ENCODE results near the gene KCNK4.

The KCNK4 gene

DNA sequence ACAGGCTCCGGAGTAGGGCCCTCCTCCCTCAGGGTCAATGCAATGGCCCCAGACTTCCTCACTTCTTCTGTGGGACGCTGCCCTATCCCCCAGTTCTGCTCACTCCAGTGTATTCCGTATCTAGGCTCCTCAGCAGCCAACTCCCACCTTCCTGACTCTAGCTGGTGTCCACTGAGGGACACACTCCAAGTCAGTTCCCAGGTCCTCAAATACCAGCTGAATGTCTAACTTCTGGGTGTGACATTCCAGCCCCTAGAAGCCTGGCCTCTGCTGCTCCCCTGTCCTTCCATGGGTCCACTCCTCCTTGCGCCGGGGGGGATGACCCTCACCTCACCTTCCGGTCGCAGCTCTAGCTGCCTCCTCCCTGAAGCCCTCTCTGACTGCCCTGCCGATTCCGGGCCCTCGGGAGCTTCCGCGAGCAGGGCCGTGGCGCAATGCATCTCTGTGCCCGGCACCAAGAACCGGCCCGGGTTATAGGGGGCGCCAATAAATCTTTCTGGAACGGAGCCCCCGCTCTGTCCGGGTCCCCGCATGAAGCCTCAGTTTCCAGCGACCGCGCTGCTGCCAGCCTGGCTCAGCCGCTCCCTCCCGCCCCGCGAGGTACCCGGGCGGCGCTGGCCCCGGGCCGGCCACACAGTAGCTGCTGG, 22.1 kb upstream of the KCNK4 start:
- TF ChIP-seq, protein P1, sequence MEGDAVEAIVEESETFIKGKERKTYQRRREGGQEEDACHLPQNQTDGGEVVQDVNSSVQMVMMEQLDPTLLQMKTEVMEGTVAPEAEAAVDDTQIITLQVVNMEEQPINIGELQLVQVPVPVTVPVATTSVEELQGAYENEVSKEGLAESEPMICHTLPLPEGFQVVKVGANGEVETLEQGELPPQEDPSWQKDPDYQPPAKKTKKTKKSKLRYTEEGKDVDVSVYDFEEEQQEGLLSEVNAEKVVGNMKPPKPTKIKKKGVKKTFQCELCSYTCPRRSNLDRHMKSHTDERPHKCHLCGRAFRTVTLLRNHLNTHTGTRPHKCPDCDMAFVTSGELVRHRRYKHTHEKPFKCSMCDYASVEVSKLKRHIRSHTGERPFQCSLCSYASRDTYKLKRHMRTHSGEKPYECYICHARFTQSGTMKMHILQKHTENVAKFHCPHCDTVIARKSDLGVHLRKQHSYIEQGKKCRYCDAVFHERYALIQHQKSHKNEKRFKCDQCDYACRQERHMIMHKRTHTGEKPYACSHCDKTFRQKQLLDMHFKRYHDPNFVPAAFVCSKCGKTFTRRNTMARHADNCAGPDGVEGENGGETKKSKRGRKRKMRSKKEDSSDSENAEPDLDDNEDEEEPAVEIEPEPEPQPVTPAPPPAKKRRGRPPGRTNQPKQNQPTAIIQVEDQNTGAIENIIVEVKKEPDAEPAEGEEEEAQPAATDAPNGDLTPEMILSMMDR (IDR thresholded peaks at IDR 0.05), result no peak
- H3K9me3 ChIP-seq, result no peaks in the 10 kb centered on the region
- H3K27ac ChIP-seq, result peak overlapping the region; percentile 98
- H3K4me1 ChIP-seq (ENCODE audit: control insufficient read depth in 1 of 2, insufficient read depth in 1 of 2, low read depth in 1 of 2, low read length in 1 of 2), result peaks cover 36% of the 10 kb centered on the region in 2 experiments
- H3K4me3 ChIP-seq (ENCODE audit: low read depth in 1 of 2, low read length in 1 of 2), result peak overlapping the region; percentile 96 to 99
- peaks cover 25% of the 10 kb centered on the region for H3K36me3 ChIP-seq
- H3K27me3 ChIP-seq, result no peaks in the 10 kb centered on the region

DNA sequence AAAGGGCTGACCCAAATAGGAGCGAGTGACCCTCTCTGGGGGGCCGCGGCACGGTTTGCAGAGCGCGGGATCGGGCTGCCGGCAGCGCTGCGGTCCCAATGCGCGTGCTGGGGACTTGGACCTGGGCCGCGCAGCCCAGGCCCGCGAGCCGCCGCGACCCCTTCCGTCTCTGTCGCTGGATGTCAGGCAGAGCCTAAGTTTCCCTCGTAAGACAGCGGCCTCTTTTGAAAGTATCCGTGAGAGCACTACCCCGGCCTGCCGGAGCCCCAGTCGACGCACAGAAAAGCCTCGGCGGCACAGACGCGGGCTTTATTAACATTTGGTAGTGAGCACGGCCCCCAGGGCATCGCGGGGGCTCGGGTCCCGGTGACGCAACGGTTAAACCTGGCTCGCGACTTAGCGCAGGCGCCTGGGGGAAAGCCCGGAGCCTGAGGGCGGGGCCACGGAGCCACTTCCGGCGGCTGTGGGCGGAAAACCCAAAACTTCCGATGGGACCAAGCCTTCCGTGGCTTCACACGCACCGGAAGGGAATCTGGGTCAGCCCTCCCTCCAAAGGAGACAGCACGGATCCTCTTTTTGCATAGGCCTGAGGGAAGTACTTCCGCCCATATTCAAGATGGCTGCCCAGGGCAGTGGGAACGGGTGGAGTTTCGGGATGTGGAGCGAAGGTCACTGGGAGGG, 21.4 kb upstream of the KCNK4 start:
- TF ChIP-seq, protein P1 (IDR thresholded peaks at IDR 0.05), result no peak
- Histone ChIP-seq H3K27me3 (no peaks in the 10 kb centered on the region), H3K4me1 (ENCODE audit: control insufficient read depth in 1 of 2, insufficient read depth in 1 of 2, low read depth in 1 of 2, low read length in 1 of 2) (peaks cover 36% of the 10 kb centered on the region in 2 experiments), H3K4me3 (ENCODE audit: low read depth in 1 of 2, low read length in 1 of 2) (peak overlapping the region; percentile 96 to 99), H3K36me3 (peaks cover 20% of the 10 kb centered on the region), H3K9me3 (no peaks in the 10 kb centered on the region), H3K27ac (peak overlapping the region; percentile 98)

- no peak overlapping the region for H3K27ac ChIP-seq
- peaks cover 38% of the 10 kb centered on the region for H3K36me3 ChIP-seq
- no peak overlapping the region for H3K4me3 ChIP-seq (ENCODE audit: low read depth in 1 of 2, low read length in 1 of 2)
- no peaks in the 10 kb centered on the region for H3K27me3 ChIP-seq
- H3K9me3 ChIP-seq, result no peaks in the 10 kb centered on the region
- H3K4me1 ChIP-seq (ENCODE audit: control insufficient read depth in 1 of 2, insufficient read depth in 1 of 2, low read depth in 1 of 2, low read length in 1 of 2), result peaks cover 14 to 17% of the 10 kb centered on the region in 2 experiments
- TF ChIP-seq, protein P1 (IDR thresholded peaks at IDR 0.05), result no peak
These were observed 15.9 kb upstream of the KCNK4 start for GRCh38 chr11:64275031-64275800.

GRCh38 chr11:64275841-64276240, 15.3 kb upstream of the KCNK4 start:
- TF ChIP-seq, protein P1 (IDR thresholded peaks at IDR 0.05), result no peak
- Histone ChIP-seq H3K4me1 (ENCODE audit: control insufficient read depth in 1 of 2, insufficient read depth in 1 of 2, low read depth in 1 of 2, low read length in 1 of 2) (peaks cover 9 to 11% of the 10 kb centered on the region in 2 experiments), H3K9me3 (no peaks in the 10 kb centered on the region), H3K4me3 (ENCODE audit: low read depth in 1 of 2, low read length in 1 of 2) (no peak overlapping the region), H3K27ac (no peak overlapping the region), H3K36me3 (peaks cover 38% of the 10 kb centered on the region), H3K27me3 (no peaks in the 10 kb centered on the region)

DNA sequence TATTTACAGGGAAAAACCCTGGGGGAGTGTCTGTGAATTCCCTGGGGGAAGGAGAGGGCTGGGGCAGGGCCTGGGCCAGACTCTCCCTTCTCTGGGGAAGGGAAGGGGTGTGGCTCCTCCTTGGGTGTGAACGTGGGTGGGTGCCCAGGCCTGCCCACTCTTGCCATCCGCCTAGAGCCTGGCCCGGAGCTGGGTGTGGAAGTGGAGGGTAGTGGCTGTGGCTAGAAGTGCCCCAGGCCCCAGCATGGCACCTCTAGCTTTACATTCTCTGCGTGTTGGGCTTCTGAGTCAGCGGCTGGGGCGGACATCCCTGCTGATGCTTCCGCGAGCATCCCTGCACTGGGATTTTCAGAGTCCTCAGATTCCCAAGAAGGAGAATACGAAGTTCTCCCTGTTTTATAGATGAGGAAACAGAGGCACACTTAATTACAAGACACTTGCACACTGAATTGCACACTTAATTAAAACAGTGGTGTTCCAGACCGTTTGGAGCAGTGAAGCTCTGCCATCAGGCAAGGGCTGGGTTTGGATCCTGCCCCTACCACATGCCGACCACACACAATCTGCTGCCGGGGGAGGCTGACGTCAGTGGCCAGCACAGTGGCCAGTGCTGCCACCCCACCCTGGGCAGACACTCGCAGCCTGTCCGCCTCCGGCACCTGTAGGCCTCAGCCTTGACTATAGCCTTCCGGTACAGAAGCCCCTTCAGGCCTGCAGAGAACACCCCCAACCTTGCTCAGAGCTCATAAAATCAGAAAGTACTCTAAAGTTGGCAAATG, 14.3 kb upstream of the KCNK4 start:
- TF ChIP-seq, protein P1 (IDR thresholded peaks at IDR 0.05), result no peak
- peaks cover 40% of the 10 kb centered on the region for H3K36me3 ChIP-seq
- H3K4me3 ChIP-seq (ENCODE audit: low read depth in 1 of 2, low read length in 1 of 2), result no peak overlapping the region
- no peak overlapping the region for H3K27ac ChIP-seq
- no peaks in the 10 kb centered on the region for H3K27me3 ChIP-seq
- peaks cover 2 to 5% of the 10 kb centered on the region in 2 experiments for H3K4me1 ChIP-seq (ENCODE audit: control insufficient read depth in 1 of 2, insufficient read depth in 1 of 2, low read depth in 1 of 2, low read length in 1 of 2)
- H3K9me3 ChIP-seq, result no peaks in the 10 kb centered on the region
